Measurements from ENCODE around the gene EDA2R.

- no peak for TF ChIP-seq CTCF (IDR thresholded peaks at IDR 0.05; ENCODE audit: control extremely low read depth in 1 of 3, insufficient read depth in 1 of 3, low read depth in 1 of 3, low read length in 3 of 3)
- TF ChIP-seq CEBPB (IDR thresholded peaks at IDR 0.05; ENCODE audit: low read depth, low read length): no peak
- TF ChIP-seq POLR2A (IDR thresholded peaks at IDR 0.05; ENCODE audit: control extremely low read depth in 1 of 2, low read depth in 2 of 2, low read length in 2 of 2): no peak
- TF ChIP-seq EZH2 (IDR thresholded peaks at IDR 0.05; ENCODE audit: low read depth, low read length, severe bottlenecking): no peak
- no peak for TF ChIP-seq TAF1 (IDR thresholded peaks at IDR 0.05; ENCODE audit: low read depth, low read length)
Observed at GRCh38 chrX:66625525-66625924, 13.4 kb downstream of the EDA2R start.

All from H1 (cell line).